Esophagus squamous epithelium (tissue), 5 donors: ENCODE measurements around the gene STARD13. TPM values are rescaled to one million over a fixed set of nuclear protein-coding genes. Genes with fewer than 3 reads are reported as not detected.

Source experiments
- DNase-seq: peaks from one replicate; lab custom pipeline; 2025; lab: John Stamatoyannopoulos, UW
- H3K27ac ChIP-seq, 4 donors: fragments of 200-600 bp; sonication (generic); one replicate each; pipeline ENCODE4 v1.5.1; 2016 to 2019; ENCODE audit warnings: mild to moderate bottlenecking in 1 of 4
- H3K27me3 ChIP-seq, 4 donors: fragments of 200-600 bp; sonication (generic); 1 replicate in 3 of 4; 2 replicates in 1 of 4; pipeline versions ENCODE4 v1.5.1 to v1.6.0; 2017 to 2021; ENCODE audit warnings: antibody characterized with exemption in 1 of 4
- H3K36me3 ChIP-seq, 3 donors: fragments of 200-600 bp; sonication (generic); one replicate each; pipeline ENCODE4 v1.5.1; 2016 to 2019
- H3K4me1 ChIP-seq, 3 donors: fragments of 200-600 bp; sonication (generic); one replicate each; pipeline ENCODE4 v1.5.1; 2017 to 2019
- H3K4me3 ChIP-seq, 4 donors: fragments of 200-600 bp; sonication (generic); 1 replicate in 3 of 4; 2 replicates in 1 of 4; pipeline ENCODE4 v1.5.1; 2016 to 2019; ENCODE audit warnings: mild to moderate bottlenecking in 2 of 4, moderate library complexity in 1 of 4
- H3K9me3 ChIP-seq, 3 donors: fragments of 200-600 bp; sonication (generic); one replicate each; pipeline ENCODE4 v1.5.1; 2016 to 2019
- CTCF ChIP-seq, 6 experiments: fragments of 450-650 bp in 4 of 6; fragments of 200-600 bp in 2 of 6; sonication (generic) in 2 of 6; IDR thresholded peaks; one replicate each; pipeline ENCODE4 v1.5.1; 2016 to 2019; ENCODE audit warnings: antibody characterized with exemption in 6 of 6, mild to moderate bottlenecking in 4 of 6, moderate library complexity in 4 of 6
- POLR2A ChIP-seq, 4 donors: fragments of 450-650 bp; IDR thresholded peaks; one replicate each; pipeline ENCODE4 v1.6.1; 2017; ENCODE audit warnings: antibody characterized with exemption in 4 of 4, mild to moderate bottlenecking in 4 of 4, moderate library complexity in 3 of 4
- WGBS, 2 donors: methylation state at CpG; one replicate each; pipeline ENCODE4 v1.1.5; 2018; 5-methylcytosine and 5-hydroxymethylcytosine counted together
- intact Hi-C: fragments of 100-400 bp; cut with DNase I; formaldehyde crosslinking; loops from one replicate; pipeline ENCODE4 v1.15.0; 2022
- total RNA-seq, 4 donors: library from RNA; depleted of rRNA; stranded (reverse); fragments of >200 nt; gene quantifications; one replicate each; pipeline ENCODE4 v1.1.0, GENCODE V29; 2016
- donor health status: DM: yes; HTN: yes; CAD: no.

Gene STARD13
- total RNA-seq, 4 donors from 2014 or later = 1.3 to 18.7 (median 4.4) TPM

- TF ChIP-seq CTCF (IDR thresholded peaks at IDR 0.05) = no peak
- no peak for TF ChIP-seq POLR2A (IDR thresholded peaks at IDR 0.05)
- H3K4me3 ChIP-seq = no peak overlapping the region
- intact Hi-C loops = no loop called here
- no peaks in the 10 kb centered on the region for H3K36me3 ChIP-seq
- WGBS, 2 donors = 90 to 94% methylated on average over 5 of the region's 5 CpGs
- H3K4me1 ChIP-seq = peaks cover 6 to 68% (median 36%) of the 10 kb centered on the region in 3 donors
- H3K27ac ChIP-seq = peak overlapping the region in 3 of 4 donors; percentile 45 to 81 (median 45)
- no peak for DNase-seq
- H3K27me3 ChIP-seq = no peaks in the 10 kb centered on the region
- no peaks in the 10 kb centered on the region for H3K9me3 ChIP-seq
Measured at GRCh38 chr13:33263976-33264619, 21.5 kb downstream of the STARD13 start.

GRCh38 chr13:33263484-33263883 lies 22.1 kb downstream of the STARD13 start:
- H3K27me3 ChIP-seq = no peaks in the 10 kb centered on the region
- H3K36me3 ChIP-seq = no peaks in the 10 kb centered on the region
- DNase-seq = no peak
- 65 to 75% methylated on average over 5 of the region's 5 CpGs for whole genome bisulfite sequencing, 2 donors
- H3K4me1 ChIP-seq = peaks cover 6 to 71% (median 41%) of the 10 kb centered on the region in 3 donors
- H3K4me3 ChIP-seq = no peak overlapping the region
- TF ChIP-seq POLR2A (IDR thresholded peaks at IDR 0.05) = no peak
- TF ChIP-seq CTCF (IDR thresholded peaks at IDR 0.05) = no peak
- intact Hi-C loops = no loop called here
- peak overlapping the region in 3 of 4 donors; percentile 45 to 81 (median 78) for H3K27ac ChIP-seq
- no peaks in the 10 kb centered on the region for H3K9me3 ChIP-seq

DNA sequence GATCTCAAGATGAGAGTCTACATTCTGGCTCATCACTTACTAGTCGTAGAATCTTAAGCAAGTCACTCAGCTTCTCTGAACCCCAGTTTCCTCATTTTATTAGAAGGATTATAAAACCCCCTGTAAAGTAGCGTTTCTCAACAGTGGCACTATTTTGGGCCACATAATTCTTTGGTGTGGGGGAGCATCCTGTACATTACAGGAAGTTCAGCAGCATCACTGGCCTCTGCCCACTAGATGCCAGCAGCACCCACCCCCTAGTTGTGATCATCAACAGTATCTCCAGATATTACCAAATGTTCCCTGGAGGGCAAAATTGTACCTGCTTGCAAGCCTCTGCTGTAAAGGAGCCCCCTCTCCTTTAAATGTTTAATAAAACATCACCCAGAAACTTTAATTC lies 22.6 kb downstream of the STARD13 start:
- DNase-seq = no peak
- intact Hi-C loops = no loop called here
- WGBS, 2 donors = 81 to 83% methylated on average over 2 of the region's 2 CpGs
- TF ChIP-seq POLR2A (IDR thresholded peaks at IDR 0.05) = no peak
- TF ChIP-seq CTCF (IDR thresholded peaks at IDR 0.05) = no peak
- no peaks in the 10 kb centered on the region for H3K36me3 ChIP-seq
- H3K4me1 ChIP-seq = peaks cover 6 to 76% (median 42%) of the 10 kb centered on the region in 3 donors
- H3K27me3 ChIP-seq = no peaks in the 10 kb centered on the region
- no peaks in the 10 kb centered on the region for H3K9me3 ChIP-seq
- H3K4me3 ChIP-seq = no peak overlapping the region
- peak overlapping the region in 3 of 4 donors; percentile 78 to 83 (median 81) for H3K27ac ChIP-seq

- H3K9me3 ChIP-seq = no peaks in the 10 kb centered on the region
- H3K4me3 ChIP-seq = no peak overlapping the region
- no peak for DNase-seq
- TF ChIP-seq POLR2A (IDR thresholded peaks at IDR 0.05) (no peak), CTCF (IDR thresholded peaks at IDR 0.05) (no peak)
- intact Hi-C loops = no loop called here
- H3K27me3 ChIP-seq = no peaks in the 10 kb centered on the region
- H3K4me1 ChIP-seq = peaks cover 6 to 80% (median 46%) of the 10 kb centered on the region in 3 donors
- H3K27ac ChIP-seq = peak overlapping the region in 3 of 4 donors; percentile 78 to 83 (median 81)
- WGBS, 2 donors = 45 to 52% methylated on average over 2 of the region's 2 CpGs
- H3K36me3 ChIP-seq = no peaks in the 10 kb centered on the region
Measured at GRCh38 chr13:33262594-33262993, 23.0 kb downstream of the STARD13 start.

GRCh38 chr13:33262062-33262487 lies 23.5 kb downstream of the STARD13 start:
- DNase-seq = no peak
- Histone ChIP-seq H3K27me3 (no peaks in the 10 kb centered on the region), H3K4me3 (no peak overlapping the region), H3K9me3 (no peaks in the 10 kb centered on the region), H3K4me1 (peaks cover 6 to 84% (median 46%) of the 10 kb centered on the region in 3 donors), H3K36me3 (no peaks in the 10 kb centered on the region), H3K27ac (peak overlapping the region in 3 of 4 donors; percentile 78 to 83 (median 81))
- no peak for TF ChIP-seq CTCF (IDR thresholded peaks at IDR 0.05)
- TF ChIP-seq POLR2A (IDR thresholded peaks at IDR 0.05) = no peak
- WGBS, 2 donors = 32 to 34% methylated on average over 5 to 6 of the region's 6 CpGs
- intact Hi-C loops = no loop called here
